K562 (cell line): ENCODE measurements around the gene ARHGDIA. TPM values are rescaled to one million over a fixed set of nuclear protein-coding genes. Genes with fewer than 3 reads are reported as not detected.

ENCODE experiments used
- MAZ ChIP-seq, 2 experiments: fragments of 450-650 bp in 1 of 2; sonication (generic) in 1 of 2; formaldehyde crosslinking; IDR thresholded peaks in 1 of 2; conservative IDR thresholded peaks in 1 of 2; 2 replicates each; pipeline versions ENCODE4 v1.4.0 to v1.5.0; 2020; ENCODE audit warnings: mild to moderate bottlenecking in 1 of 2, missing genetic modification reagents in 1 of 2
- MECOM ChIP-seq: fragments of 250-450 bp; sonication (Bioruptor Pico); IDR thresholded peaks from 2 replicates; pipeline ENCODE4 v1.8.0; 2022; ENCODE audit warnings: inconsistent platforms
- NRF1 ChIP-seq, 2 experiments: fragments of 450-650 bp; IDR thresholded peaks in 1 of 2; conservative IDR thresholded peaks in 1 of 2; 2 replicates each; pipeline ENCODE4 v1.6.1; 2014; ENCODE audit warnings: mild to moderate bottlenecking in 2 of 2
- PML ChIP-seq: IDR thresholded peaks from 2 replicates; pipeline ENCODE4 v1.6.1; 2012; ENCODE audit warnings: low read length, inconsistent platforms
- POLR2A ChIP-seq: fragments of 450-650 bp; conservative IDR thresholded peaks from 2 replicates; pipeline ENCODE4 v1.6.1; 2016
- ZBTB8A ChIP-seq: fragments of 450-650 bp; IDR thresholded peaks from 2 replicates; pipeline ENCODE4 v1.6.1; 2018; ENCODE audit warnings: mild to moderate bottlenecking, moderate library complexity; ENCODE audit not compliant: partially characterized antibody
- ZNF77 ChIP-seq: fragments of 250-450 bp; sonication (Bioruptor Pico); IDR thresholded peaks from 2 replicates; pipeline ENCODE4 v1.5.0; 2020
- polyA plus RNA-seq, 8 experiments: library from polyadenylated mRNA; depleted of rRNA in 4 of 8; stranded (reverse) in 5 of 8; unstranded in 3 of 8; fragments of >200 nt; fragmentation: Nextera tagmentation in 2 of 8; fragmentation: Illumina TruSeq in 1 of 8; extraction: Ambion mirVana in 2 of 8; extraction: Trizol in 1 of 8; gene quantifications; 2 replicates each; pipeline versions ENCODE4 v1.2.1 to v1.2.3, GENCODE V29; 2011 to 2014; ENCODE audit warnings: inconsistent platforms in 1 of 8, missing spikeins in 1 of 8
- total RNA-seq, 7 experiments: library from RNA; depleted of rRNA in 6 of 7; stranded (reverse); fragments of >200 nt in 6 of 7; fragmentation: Illumina TruSeq in 2 of 7; extraction: Trizol in 2 of 7; gene quantifications; 2 replicates each; pipeline versions ENCODE4 v1.2.1 to v1.2.3, GENCODE V29; 2011 to 2021; ENCODE audit warnings: low replicate concordance in 1 of 7
- TF ChIP-seq, protein P1 (sequence below): fragments of 450-650 bp; formaldehyde crosslinking; IDR thresholded peaks from 2 replicates; pipeline ENCODE4 v1.4.0; 2022; ENCODE audit warnings: missing genetic modification characterization
- TF ChIP-seq, protein P2 (sequence below): sonication (generic); formaldehyde crosslinking; IDR thresholded peaks from 2 replicates; pipeline ENCODE4 v1.8.1; 2023; ENCODE audit warnings: mild to moderate bottlenecking, missing genetic modification reagents
- TF ChIP-seq, protein P3 (sequence below): fragments of 450-650 bp; IDR thresholded peaks from 2 replicates; pipeline ENCODE4 v1.6.1; 2016; ENCODE audit warnings: borderline replicate concordance
- TF ChIP-seq, protein P4 (sequence below), 2 experiments: IDR thresholded peaks; 2 replicates each; pipeline ENCODE4 v1.6.1; 2012; ENCODE audit warnings: improper control_type of control experiment in 2 of 2, low read depth in 2 of 2, low read length in 2 of 2, borderline replicate concordance in 1 of 2
- TF ChIP-seq, protein P5 (sequence below): fragments of 250-450 bp; sonication (Bioruptor Pico); IDR thresholded peaks from 2 replicates; pipeline ENCODE4 v1.5.0; 2020; ENCODE audit warnings: mild to moderate bottlenecking
- TF ChIP-seq, protein P6 (sequence below), 2 experiments: fragments of 150-350 bp in 1 of 2; IDR thresholded peaks; 2 replicates each; pipeline ENCODE4 v1.6.1; 2012 to 2016; ENCODE audit warnings: low read depth in 2 of 2, low read length in 2 of 2, mild to moderate bottlenecking in 1 of 2, moderate library complexity in 1 of 2

ARHGDIA gene
- total and polyA plus RNA-seq, 9 of the 15 experiments (the other 6 are each of a cell fraction or from before 2014, with no cell fraction given), result 9.6 to 340 (median 97.6) TPM

DNA sequence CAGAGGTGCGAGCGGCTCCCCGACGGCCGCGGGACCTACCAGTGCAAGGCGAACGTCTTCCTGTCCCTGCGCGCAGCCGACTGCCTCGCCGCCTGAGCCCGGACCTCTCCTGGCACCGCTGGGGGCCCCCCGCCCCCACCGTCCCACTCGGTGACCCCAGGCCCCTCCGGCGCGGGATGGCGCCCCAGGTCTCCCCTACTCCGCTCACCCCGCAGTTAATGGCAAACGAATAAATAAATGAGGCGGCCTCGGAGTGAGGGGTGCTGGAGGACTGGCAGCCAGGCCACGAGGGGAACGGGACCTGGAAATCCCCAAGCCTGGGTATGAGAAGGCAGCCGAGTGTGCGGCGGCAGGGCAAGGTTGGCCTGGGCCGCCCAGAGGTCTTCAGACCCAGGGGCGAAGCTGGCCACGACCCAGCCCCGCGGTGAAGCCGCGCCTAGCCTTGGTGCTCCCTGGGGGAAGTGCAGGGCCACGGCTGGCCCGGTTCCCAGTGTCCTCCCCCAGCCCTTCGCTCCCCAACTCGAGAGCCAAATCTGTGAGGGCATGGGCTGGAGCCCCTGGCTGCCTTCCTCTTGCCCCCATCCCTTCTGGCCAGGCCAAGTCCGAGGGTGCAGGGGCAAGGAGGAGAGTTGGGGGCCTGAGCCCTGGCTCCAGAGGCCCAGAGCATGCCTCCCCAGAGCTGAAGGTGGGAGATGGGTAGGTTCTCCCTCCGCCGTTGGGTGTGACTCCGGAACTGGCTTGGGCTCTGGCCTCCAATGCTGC, 31.7 kb upstream of the ARHGDIA start (continued):
- TF ChIP-seq, protein P1, sequence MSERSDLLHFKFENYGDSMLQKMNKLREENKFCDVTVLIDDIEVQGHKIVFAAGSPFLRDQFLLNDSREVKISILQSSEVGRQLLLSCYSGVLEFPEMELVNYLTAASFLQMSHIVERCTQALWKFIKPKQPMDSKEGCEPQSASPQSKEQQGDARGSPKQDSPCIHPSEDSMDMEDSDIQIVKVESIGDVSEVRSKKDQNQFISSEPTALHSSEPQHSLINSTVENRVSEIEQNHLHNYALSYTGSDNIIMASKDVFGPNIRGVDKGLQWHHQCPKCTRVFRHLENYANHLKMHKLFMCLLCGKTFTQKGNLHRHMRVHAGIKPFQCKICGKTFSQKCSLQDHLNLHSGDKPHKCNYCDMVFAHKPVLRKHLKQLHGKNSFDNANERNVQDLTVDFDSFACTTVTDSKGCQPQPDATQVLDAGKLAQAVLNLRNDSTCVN (CRISPR knock-in tag), result no peak
- TF ChIP-seq ZBTB8A, result no peak
- TF ChIP-seq ZNF77 (CRISPR knock-in tag), result no peak
- 0 out of 4 replicates have a peak, but pooled peaks of 1 of the 2 experiments have one; percentile 19 for TF ChIP-seq NRF1 (conservative IDR thresholded peaks at IDR 0.05 in 1 of 2, IDR thresholded peaks at IDR 0.05 in 1 of 2)
- TF ChIP-seq MECOM (CRISPR knock-in tag), result no peak
- TF ChIP-seq, protein P2, sequence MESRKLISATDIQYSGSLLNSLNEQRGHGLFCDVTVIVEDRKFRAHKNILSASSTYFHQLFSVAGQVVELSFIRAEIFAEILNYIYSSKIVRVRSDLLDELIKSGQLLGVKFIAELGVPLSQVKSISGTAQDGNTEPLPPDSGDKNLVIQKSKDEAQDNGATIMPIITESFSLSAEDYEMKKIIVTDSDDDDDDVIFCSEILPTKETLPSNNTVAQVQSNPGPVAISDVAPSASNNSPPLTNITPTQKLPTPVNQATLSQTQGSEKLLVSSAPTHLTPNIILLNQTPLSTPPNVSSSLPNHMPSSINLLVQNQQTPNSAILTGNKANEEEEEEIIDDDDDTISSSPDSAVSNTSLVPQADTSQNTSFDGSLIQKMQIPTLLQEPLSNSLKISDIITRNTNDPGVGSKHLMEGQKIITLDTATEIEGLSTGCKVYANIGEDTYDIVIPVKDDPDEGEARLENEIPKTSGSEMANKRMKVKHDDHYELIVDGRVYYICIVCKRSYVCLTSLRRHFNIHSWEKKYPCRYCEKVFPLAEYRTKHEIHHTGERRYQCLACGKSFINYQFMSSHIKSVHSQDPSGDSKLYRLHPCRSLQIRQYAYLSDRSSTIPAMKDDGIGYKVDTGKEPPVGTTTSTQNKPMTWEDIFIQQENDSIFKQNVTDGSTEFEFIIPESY (CRISPR knock-in tag), result peak; percentile 13; the same call in 1 of the 2 replicates
- TF ChIP-seq MAZ (CRISPR knock-in tag; conservative IDR thresholded peaks at IDR 0.05 in 1 of 2, IDR thresholded peaks at IDR 0.05 in 1 of 2), result peak; percentile 0 to 6; a peak in 1 of 4 replicates
- TF ChIP-seq, protein P3, sequence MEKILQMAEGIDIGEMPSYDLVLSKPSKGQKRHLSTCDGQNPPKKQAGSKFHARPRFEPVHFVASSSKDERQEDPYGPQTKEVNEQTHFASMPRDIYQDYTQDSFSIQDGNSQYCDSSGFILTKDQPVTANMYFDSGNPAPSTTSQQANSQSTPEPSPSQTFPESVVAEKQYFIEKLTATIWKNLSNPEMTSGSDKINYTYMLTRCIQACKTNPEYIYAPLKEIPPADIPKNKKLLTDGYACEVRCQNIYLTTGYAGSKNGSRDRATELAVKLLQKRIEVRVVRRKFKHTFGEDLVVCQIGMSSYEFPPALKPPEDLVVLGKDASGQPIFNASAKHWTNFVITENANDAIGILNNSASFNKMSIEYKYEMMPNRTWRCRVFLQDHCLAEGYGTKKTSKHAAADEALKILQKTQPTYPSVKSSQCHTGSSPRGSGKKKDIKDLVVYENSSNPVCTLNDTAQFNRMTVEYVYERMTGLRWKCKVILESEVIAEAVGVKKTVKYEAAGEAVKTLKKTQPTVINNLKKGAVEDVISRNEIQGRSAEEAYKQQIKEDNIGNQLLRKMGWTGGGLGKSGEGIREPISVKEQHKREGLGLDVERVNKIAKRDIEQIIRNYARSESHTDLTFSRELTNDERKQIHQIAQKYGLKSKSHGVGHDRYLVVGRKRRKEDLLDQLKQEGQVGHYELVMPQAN, result no peak
- TF ChIP-seq, protein P4, sequence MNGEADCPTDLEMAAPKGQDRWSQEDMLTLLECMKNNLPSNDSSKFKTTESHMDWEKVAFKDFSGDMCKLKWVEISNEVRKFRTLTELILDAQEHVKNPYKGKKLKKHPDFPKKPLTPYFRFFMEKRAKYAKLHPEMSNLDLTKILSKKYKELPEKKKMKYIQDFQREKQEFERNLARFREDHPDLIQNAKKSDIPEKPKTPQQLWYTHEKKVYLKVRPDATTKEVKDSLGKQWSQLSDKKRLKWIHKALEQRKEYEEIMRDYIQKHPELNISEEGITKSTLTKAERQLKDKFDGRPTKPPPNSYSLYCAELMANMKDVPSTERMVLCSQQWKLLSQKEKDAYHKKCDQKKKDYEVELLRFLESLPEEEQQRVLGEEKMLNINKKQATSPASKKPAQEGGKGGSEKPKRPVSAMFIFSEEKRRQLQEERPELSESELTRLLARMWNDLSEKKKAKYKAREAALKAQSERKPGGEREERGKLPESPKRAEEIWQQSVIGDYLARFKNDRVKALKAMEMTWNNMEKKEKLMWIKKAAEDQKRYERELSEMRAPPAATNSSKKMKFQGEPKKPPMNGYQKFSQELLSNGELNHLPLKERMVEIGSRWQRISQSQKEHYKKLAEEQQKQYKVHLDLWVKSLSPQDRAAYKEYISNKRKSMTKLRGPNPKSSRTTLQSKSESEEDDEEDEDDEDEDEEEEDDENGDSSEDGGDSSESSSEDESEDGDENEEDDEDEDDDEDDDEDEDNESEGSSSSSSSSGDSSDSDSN (IDR thresholded peaks at IDR 0.05; ENCODE audit: borderline replicate concordance in 1 of 2, low read depth in 2 of 2, low read length in 2 of 2), result 0 out of 4 replicates have a peak, but pooled peaks of 1 of the 2 experiments have one; percentile 39
- TF ChIP-seq, protein P5, sequence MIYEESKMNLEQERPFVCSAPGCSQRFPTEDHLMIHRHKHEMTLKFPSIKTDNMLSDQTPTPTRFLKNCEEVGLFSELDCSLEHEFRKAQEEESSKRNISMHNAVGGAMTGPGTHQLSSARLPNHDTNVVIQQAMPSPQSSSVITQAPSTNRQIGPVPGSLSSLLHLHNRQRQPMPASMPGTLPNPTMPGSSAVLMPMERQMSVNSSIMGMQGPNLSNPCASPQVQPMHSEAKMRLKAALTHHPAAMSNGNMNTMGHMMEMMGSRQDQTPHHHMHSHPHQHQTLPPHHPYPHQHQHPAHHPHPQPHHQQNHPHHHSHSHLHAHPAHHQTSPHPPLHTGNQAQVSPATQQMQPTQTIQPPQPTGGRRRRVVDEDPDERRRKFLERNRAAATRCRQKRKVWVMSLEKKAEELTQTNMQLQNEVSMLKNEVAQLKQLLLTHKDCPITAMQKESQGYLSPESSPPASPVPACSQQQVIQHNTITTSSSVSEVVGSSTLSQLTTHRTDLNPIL (CRISPR knock-in tag), result no peak
- peak; percentile 52 for TF ChIP-seq POLR2A
- peak; percentile 24; the same call in 1 of the 2 replicates for TF ChIP-seq PML
- TF ChIP-seq, protein P6, sequence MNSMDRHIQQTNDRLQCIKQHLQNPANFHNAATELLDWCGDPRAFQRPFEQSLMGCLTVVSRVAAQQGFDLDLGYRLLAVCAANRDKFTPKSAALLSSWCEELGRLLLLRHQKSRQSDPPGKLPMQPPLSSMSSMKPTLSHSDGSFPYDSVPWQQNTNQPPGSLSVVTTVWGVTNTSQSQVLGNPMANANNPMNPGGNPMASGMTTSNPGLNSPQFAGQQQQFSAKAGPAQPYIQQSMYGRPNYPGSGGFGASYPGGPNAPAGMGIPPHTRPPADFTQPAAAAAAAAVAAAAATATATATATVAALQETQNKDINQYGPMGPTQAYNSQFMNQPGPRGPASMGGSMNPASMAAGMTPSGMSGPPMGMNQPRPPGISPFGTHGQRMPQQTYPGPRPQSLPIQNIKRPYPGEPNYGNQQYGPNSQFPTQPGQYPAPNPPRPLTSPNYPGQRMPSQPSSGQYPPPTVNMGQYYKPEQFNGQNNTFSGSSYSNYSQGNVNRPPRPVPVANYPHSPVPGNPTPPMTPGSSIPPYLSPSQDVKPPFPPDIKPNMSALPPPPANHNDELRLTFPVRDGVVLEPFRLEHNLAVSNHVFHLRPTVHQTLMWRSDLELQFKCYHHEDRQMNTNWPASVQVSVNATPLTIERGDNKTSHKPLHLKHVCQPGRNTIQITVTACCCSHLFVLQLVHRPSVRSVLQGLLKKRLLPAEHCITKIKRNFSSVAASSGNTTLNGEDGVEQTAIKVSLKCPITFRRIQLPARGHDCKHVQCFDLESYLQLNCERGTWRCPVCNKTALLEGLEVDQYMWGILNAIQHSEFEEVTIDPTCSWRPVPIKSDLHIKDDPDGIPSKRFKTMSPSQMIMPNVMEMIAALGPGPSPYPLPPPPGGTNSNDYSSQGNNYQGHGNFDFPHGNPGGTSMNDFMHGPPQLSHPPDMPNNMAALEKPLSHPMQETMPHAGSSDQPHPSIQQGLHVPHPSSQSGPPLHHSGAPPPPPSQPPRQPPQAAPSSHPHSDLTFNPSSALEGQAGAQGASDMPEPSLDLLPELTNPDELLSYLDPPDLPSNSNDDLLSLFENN (IDR thresholded peaks at IDR 0.05; ENCODE audit: low read depth in 2 of 2, low read length in 2 of 2), result no peak
